ENCODE measurements around the gene MAP2K3.
"Not testable (repeated sequence)": the region's sequence is repeated elsewhere in the genome, so short reads cannot be mapped to it uniquely, and the experiment has no call there.

The MAP2K3 gene

DNA sequence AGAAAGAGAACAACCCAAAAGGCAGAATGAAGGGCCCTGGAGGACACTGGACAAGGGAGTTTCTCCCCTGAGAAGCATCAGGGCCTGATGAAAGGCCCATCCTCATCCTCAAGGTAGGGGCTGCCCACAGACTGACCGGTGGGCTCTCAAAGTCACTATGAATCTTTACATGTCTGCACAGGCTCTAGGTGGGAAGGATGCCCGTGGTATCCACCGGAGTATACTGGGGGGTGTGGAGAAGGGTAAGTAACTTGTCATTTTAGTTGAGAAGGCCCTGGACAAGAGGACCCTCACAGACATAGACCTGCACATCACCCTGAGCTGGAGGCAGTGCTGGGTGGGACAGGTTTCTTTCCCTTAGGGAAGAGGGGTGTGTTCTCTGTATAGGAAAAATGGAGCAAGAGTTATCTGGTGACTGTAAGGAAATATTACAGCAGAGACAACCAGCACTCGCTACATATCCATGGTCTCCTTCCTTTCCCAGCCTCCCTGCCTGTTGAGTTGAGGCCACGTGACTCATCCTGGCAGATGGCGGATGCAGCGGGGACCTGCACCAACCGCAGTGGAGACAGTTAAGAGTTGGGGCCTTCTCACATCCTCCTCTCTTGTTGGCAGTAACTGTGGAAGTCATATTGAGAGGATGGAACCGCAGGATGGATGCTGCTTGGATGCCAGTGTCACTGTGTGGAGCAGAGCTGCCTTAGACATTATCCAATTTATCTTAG lies 46.1 kb downstream of the MAP2K3 start:
- DNase-seq (ENCODE audit: low read depth, low spot score): no peak
- Histone ChIP-seq H3K36me3 (ENCODE audit: insufficient read depth, low read length) (no peaks in the 10 kb centered on the region), H3K9me3 (ENCODE audit: low read depth, low read length) (no peaks in the 10 kb centered on the region), H3K9ac (ENCODE audit: insufficient read length) (no peak overlapping the region), H3K4me3 (no peak overlapping the region), H3K27ac (no peak overlapping the region)
- TF ChIP-seq POLR2AphosphoS5 (IDR thresholded peaks at IDR 0.05; ENCODE audit: borderline replicate concordance, low read depth, low read length): no peak
- TF ChIP-seq FOXP2 (optimal IDR thresholded peaks at IDR 0.05; ENCODE audit: control extremely low read depth, extremely low read length, insufficient read depth): no peak
- no peak for TF ChIP-seq EZH2 (IDR thresholded peaks at IDR 0.05)

DNA sequence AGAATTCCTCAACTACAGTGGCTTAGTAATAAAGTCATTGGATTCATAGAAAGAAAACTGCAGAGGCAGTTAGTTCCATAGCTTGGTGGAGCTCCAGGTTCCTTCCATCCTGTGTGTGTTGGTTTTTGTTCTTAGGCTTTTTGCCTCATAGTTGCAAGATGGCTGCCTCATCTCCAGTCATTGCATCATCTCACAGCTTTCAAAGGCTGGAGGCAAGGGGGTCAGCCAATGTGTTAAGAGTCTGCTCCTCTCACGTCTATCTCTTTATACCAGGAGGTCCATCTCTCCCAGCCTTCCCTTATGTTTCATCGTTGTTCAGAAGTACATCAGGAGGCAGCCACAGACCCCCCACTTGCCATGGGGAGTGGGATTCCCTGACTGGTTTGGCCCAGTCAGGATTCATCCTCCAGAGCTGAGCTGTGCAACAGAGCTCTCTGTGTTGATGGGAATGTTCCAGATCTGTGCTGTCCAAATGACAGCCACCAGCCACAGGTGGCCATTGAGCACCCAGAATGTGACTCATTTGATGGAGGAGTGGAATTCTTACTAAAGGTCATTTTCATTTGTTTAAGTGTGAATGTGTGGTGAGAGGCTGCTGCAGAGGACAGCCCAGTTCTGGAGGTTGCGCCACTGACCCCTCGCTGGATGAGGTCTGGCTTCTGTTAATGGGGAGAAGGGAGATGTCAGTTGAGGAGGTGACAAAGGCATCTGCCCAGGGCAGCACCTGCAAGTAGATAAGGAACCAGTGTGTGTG lies 52.2 kb downstream of the MAP2K3 start:
- not testable (repeated sequence) for H3K9me3 ChIP-seq (ENCODE audit: low read depth, low read length); H3K27ac ChIP-seq; H3K4me3 ChIP-seq; H3K36me3 ChIP-seq (ENCODE audit: insufficient read depth, low read length); DNase-seq (ENCODE audit: low read depth, low spot score); H3K9ac ChIP-seq (ENCODE audit: insufficient read length)

DNA sequence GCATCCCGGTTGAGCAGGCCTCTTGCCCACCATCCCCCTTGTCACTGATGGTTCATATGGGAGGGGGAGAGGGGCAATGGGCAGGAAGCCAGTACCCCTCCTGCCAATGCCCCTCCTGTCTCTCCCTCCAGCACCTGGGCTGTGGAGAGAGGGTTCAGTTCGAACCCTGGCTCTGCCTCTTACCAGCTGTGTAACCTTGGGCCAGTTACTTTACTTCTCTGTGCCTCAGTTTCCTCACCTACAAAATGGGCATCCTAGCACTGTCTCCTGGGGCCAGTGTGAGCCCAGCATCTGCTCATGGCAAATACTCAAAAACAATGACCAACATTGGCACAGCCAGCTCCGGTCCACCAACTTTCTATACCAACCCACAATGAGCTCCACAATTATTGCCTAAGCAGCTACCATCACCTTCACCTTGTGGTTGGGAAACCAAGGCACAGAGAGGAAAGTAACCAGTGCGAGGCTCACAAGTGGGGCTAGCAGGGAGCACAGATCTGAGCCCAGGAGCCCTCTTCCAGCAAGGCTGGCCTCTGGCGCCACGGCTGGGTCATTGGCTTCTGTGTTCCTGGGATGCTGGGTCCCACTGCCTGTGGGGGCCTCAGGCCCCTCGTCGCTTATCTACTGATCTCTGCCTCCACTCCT lies 53.6 kb downstream of the MAP2K3 start:
- not testable (repeated sequence) for H3K9ac ChIP-seq (ENCODE audit: insufficient read length); H3K9me3 ChIP-seq (ENCODE audit: low read depth, low read length); H3K36me3 ChIP-seq (ENCODE audit: insufficient read depth, low read length); H3K27ac ChIP-seq; H3K4me3 ChIP-seq; DNase-seq (ENCODE audit: low read depth, low spot score)

DNA sequence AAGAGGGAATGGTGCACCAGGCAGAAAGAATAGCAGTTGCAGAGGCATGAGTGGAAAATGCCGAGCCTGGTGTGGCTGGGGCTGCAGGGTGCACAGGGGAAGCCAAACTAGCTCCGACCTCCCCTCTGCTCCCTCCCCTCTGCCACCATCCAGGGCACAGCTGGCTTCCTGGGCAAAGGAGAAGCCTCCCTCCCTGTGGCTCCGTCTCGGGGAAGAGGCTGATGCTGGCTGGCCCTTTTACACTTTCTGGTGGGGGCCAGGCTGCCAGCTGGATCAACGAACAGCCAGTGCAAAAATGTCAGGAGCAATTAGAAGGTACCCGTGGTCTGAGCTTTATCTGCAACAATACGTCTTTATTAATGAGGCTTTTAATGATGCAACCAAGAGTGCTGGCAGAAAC lies 54.5 kb downstream of the MAP2K3 start:
- Histone ChIP-seq H3K27ac (no peak overlapping the region), H3K9me3 (ENCODE audit: low read depth, low read length) (no peaks in the 10 kb centered on the region), H3K9ac (ENCODE audit: insufficient read length) (no peak overlapping the region), H3K4me3 (no peak overlapping the region), H3K36me3 (ENCODE audit: insufficient read depth, low read length) (no peaks in the 10 kb centered on the region)
- no peak for TF ChIP-seq POLR2AphosphoS5 (IDR thresholded peaks at IDR 0.05; ENCODE audit: borderline replicate concordance, low read depth, low read length)
- no peak for TF ChIP-seq FOXP2 (optimal IDR thresholded peaks at IDR 0.05; ENCODE audit: control extremely low read depth, extremely low read length, insufficient read depth)
- no peak for TF ChIP-seq EZH2 (IDR thresholded peaks at IDR 0.05)
- no peak for DNase-seq (ENCODE audit: low read depth, low spot score)

DNA sequence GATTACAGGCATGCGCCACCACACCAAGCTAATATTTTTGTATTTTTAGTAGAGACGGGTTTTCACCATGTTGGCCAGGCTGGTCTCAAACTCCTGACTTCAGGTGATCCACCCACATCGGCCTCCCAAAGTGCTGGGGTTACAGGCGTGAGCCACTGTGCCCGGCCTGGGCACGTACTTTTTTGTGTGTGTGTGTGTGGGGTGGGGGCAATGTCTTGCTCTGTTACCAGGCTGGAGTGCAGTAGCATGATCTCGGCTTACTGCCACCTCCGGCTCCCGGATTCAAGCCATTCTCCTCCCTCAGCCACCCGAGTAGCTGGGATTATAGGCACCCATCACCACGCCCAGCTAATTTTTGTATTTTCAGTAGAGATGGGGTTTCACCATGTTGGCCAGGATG lies 55.1 kb downstream of the MAP2K3 start:
- H3K4me3 ChIP-seq: not testable (repeated sequence)

DNA sequence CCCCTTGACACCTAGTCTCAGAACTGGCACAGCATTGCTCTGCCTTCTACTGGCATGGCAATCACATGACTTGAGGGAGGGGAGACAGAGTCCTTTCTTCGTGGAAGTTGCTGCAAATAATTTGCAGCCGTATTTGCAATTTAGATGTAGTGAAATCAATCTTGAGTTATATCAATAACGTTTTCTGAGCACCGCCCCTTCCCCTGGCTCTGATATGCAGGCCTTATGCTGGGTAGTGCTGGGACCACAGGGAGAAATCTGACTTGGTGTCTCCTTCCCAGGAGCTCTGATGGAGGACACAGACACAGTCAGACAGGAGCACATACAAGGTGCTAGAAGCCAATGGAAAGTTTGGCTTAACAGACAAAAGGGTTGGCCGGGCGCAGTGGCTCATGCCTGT lies 55.9 kb downstream of the MAP2K3 start:
- not testable (repeated sequence) for H3K27ac ChIP-seq; H3K36me3 ChIP-seq (ENCODE audit: insufficient read depth, low read length); H3K9ac ChIP-seq (ENCODE audit: insufficient read length); H3K4me3 ChIP-seq; DNase-seq (ENCODE audit: low read depth, low spot score); H3K9me3 ChIP-seq (ENCODE audit: low read depth, low read length)

More for the DNA sequence above, 55.1 kb downstream of the MAP2K3 start:
- not testable (repeated sequence) for H3K27ac ChIP-seq; H3K9me3 ChIP-seq (ENCODE audit: low read depth, low read length); H3K9ac ChIP-seq (ENCODE audit: insufficient read length); H3K36me3 ChIP-seq (ENCODE audit: insufficient read depth, low read length); DNase-seq (ENCODE audit: low read depth, low spot score)

DNA sequence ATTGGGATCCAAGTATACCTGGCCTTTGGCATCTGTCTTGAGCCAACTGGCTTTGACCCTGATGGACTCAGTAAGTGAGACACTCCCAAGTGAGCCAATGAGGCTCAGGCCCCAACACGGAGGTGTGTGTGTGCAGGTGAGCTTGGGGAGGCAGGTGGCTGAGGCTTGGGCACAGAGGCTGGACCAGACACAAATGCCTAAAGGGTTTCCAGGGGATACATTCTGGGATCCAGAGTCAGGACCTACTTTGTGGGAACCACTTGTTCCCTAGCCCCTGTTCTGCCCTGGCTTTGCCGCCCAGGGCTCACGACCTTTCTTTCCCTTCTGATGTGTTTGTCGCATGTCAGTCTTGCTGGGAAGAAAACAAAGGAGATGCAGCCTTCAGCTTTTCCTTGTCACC lies 56.8 kb downstream of the MAP2K3 start:
- not testable (repeated sequence) for H3K36me3 ChIP-seq (ENCODE audit: insufficient read depth, low read length); H3K4me3 ChIP-seq; H3K9me3 ChIP-seq (ENCODE audit: low read depth, low read length); H3K27ac ChIP-seq; DNase-seq (ENCODE audit: low read depth, low spot score); H3K9ac ChIP-seq (ENCODE audit: insufficient read length)

DNA sequence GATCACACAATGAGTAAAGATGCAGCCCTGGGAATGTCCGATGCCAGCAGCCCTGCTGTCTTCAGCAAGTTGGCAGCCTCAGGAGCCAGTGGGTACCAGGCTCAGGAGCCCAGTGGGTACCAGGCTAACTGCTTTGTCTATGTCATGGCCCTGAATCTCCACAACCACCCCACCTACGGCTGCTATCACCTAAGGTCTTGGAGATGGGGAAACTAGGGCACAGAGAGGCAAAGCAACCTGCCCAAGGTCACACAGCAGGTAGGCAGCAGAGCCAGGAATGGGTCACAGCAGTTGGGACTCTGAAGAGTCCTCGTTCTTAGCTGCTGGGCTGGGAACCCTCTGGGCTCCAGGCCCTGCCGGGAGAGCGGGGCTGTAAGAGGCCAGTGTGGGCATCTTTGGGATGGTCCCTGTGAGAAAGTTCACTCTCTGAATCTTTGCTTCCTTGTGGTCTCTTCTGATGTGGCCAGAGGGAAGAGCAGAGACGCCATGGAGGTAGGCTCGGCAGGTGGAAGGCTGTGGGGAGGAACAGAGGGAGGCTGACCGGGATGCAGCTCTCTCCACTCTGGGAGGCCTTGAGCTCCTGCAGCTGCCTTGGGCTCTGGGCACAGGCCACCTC lies 57.5 kb downstream of the MAP2K3 start:
- H3K9ac ChIP-seq (ENCODE audit: insufficient read length); H3K27ac ChIP-seq; H3K9me3 ChIP-seq (ENCODE audit: low read depth, low read length); DNase-seq (ENCODE audit: low read depth, low spot score); H3K4me3 ChIP-seq; H3K36me3 ChIP-seq (ENCODE audit: insufficient read depth, low read length): not testable (repeated sequence)

DNA sequence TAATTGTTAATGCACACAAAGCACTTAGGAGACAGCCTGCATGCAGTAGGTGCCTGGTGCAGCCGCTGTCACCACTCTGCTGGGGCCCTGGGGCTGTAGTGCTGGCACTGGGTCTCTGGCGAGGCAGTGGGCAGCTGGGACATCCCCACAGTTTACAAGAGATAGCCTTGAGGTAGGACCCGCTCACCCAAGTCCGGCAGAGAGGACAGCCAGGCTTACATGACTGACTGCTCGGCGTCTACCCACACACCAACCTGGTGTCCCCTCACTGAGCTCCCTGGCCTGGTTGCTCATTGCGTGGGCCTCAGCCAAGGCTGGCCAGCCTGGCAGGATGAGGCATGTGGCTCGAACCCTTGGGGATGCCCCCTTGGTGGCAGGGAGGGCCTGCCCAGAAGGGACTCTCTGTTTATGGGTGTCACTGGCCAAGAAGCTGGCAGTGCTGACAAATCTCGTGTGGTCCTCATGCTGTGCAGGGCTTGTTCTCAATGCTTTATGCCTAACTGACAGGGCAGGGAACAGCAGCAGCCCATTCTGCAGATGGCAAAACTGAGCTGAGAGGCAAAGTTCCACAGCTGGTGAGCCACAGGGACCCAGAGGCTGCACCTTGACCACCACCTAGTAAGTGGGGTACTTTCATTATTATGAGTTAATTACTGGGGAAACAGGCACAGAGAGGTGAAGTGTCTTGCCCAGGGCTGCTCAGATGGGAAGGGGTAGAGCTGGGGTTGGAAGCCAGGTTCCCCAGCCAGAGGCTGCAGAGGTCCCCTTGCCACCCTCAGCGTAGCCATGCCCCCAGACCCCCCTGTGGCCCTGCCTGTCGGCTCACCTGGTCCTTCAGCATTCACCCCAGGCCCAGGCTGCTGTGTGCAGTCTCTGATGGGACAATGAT lies 58.8 kb downstream of the MAP2K3 start:
- H3K9ac ChIP-seq (ENCODE audit: insufficient read length); H3K27ac ChIP-seq; H3K4me3 ChIP-seq; H3K36me3 ChIP-seq (ENCODE audit: insufficient read depth, low read length); H3K9me3 ChIP-seq (ENCODE audit: low read depth, low read length); DNase-seq (ENCODE audit: low read depth, low spot score): not testable (repeated sequence)

DNA sequence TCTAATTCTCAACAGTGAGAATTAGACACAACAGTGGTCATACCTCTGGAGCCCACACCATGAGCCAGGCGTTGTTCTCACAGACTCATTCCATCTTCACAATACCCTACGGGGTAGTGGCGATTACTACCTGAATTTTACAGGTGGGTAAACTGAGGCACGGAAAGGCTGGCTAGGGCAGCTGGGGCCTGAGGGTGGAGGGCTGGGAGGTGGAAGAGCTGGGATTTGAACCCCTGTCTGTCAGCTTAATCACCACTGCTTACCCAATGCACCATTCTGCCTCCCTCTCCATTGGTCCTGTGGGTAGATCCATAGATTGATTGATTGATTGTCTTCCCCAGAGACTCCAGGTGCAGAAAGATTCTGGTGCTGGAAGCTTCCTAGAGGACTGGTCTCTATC lies 60.3 kb downstream of the MAP2K3 start:
- H3K27ac ChIP-seq; H3K4me3 ChIP-seq; H3K9me3 ChIP-seq (ENCODE audit: low read depth, low read length); H3K9ac ChIP-seq (ENCODE audit: insufficient read length); H3K36me3 ChIP-seq (ENCODE audit: insufficient read depth, low read length); DNase-seq (ENCODE audit: low read depth, low spot score): not testable (repeated sequence)
